ENCODE results near the gene DMD.

The DMD gene

GRCh38 chrX:31336419-31336818, 1874.9 kb downstream of the DMD start:
- no peak for DNase-seq (ENCODE audit: low spot score)

GRCh38 chrX:31334997-31335396, 1876.4 kb downstream of the DMD start:
- no peak for DNase-seq (ENCODE audit: low spot score)

GRCh38 chrX:31333165-31333831, 1878.1 kb downstream of the DMD start:
- DNase-seq (ENCODE audit: low spot score): no peak

GRCh38 chrX:31331928-31332327, 1879.4 kb downstream of the DMD start:
- no peak for DNase-seq (ENCODE audit: low spot score)

GRCh38 chrX:31331015-31331414, 1880.3 kb downstream of the DMD start:
- no peak for DNase-seq (ENCODE audit: low spot score)

- no peak for DNase-seq (ENCODE audit: low spot score)
Measured at GRCh38 chrX:31329298-31329697, 1882.1 kb downstream of the DMD start.

GRCh38 chrX:31323658-31324057, 1887.7 kb downstream of the DMD start:
- no peak for DNase-seq (ENCODE audit: low spot score)

- DNase-seq (ENCODE audit: low spot score): no peak
Measured at GRCh38 chrX:31320740-31321139, 1890.6 kb downstream of the DMD start.

- no peak for DNase-seq (ENCODE audit: low spot score)
Measured at GRCh38 chrX:31319586-31319985, 1891.8 kb downstream of the DMD start.

- DNase-seq (ENCODE audit: low spot score): no peak
Measured at GRCh38 chrX:31318866-31319265, 1892.5 kb downstream of the DMD start.

- no peak for DNase-seq (ENCODE audit: low spot score)
Measured at GRCh38 chrX:31316340-31316991, 1894.9 kb downstream of the DMD start.

GRCh38 chrX:31314921-31315320, 1896.4 kb downstream of the DMD start:
- no peak for DNase-seq (ENCODE audit: low spot score)

- no peak for DNase-seq (ENCODE audit: low spot score)
Measured at GRCh38 chrX:31307952-31308351, 1903.4 kb downstream of the DMD start.

- no peak for DNase-seq (ENCODE audit: low spot score)
Measured at GRCh38 chrX:31302573-31303075, 1908.7 kb downstream of the DMD start.

- DNase-seq (ENCODE audit: low spot score): no peak
Measured at GRCh38 chrX:31301941-31302340, 1909.4 kb downstream of the DMD start.

GRCh38 chrX:31301203-31301602, 1910.1 kb downstream of the DMD start:
- DNase-seq (ENCODE audit: low spot score): no peak

GRCh38 chrX:31298916-31299315, 1912.4 kb downstream of the DMD start:
- DNase-seq (ENCODE audit: low spot score): no peak

- no peak for DNase-seq (ENCODE audit: low spot score)
Measured at GRCh38 chrX:31297881-31298280, 1913.5 kb downstream of the DMD start.

GRCh38 chrX:31294475-31294874, 1916.9 kb downstream of the DMD start:
- no peak for DNase-seq (ENCODE audit: low spot score)

- DNase-seq (ENCODE audit: low spot score): no peak
Measured at GRCh38 chrX:31293409-31293808, 1917.9 kb downstream of the DMD start.

- DNase-seq (ENCODE audit: low spot score): no peak
Measured at GRCh38 chrX:31291131-31291530, 1920.2 kb downstream of the DMD start.

- DNase-seq (ENCODE audit: low spot score): no peak
Measured at GRCh38 chrX:31287861-31288260, 1923.5 kb downstream of the DMD start.

GRCh38 chrX:31280580-31280979, 1930.8 kb downstream of the DMD start:
- no peak for DNase-seq (ENCODE audit: low spot score)

- no peak for DNase-seq (ENCODE audit: low spot score)
Measured at GRCh38 chrX:31279359-31279758, 1932.0 kb downstream of the DMD start.
